Measurements from ENCODE around the gene FGGY.
"Not testable (repeated sequence)": the region's sequence is repeated elsewhere in the genome, so short reads cannot be mapped to it uniquely, and the experiment has no call there.

FGGY gene

GRCh38 chr1:59509341-59509875 lies 212.5 kb downstream of the FGGY start:
- no peak for DNase-seq

- no peak for DNase-seq
These were observed 213.4 kb downstream of the FGGY start for GRCh38 chr1:59510249-59510648.

GRCh38 chr1:59511476-59512465 lies 214.9 kb downstream of the FGGY start:
- DNase-seq = no peak

GRCh38 chr1:59512702-59513101 lies 215.8 kb downstream of the FGGY start:
- DNase-seq = no peak

DNA sequence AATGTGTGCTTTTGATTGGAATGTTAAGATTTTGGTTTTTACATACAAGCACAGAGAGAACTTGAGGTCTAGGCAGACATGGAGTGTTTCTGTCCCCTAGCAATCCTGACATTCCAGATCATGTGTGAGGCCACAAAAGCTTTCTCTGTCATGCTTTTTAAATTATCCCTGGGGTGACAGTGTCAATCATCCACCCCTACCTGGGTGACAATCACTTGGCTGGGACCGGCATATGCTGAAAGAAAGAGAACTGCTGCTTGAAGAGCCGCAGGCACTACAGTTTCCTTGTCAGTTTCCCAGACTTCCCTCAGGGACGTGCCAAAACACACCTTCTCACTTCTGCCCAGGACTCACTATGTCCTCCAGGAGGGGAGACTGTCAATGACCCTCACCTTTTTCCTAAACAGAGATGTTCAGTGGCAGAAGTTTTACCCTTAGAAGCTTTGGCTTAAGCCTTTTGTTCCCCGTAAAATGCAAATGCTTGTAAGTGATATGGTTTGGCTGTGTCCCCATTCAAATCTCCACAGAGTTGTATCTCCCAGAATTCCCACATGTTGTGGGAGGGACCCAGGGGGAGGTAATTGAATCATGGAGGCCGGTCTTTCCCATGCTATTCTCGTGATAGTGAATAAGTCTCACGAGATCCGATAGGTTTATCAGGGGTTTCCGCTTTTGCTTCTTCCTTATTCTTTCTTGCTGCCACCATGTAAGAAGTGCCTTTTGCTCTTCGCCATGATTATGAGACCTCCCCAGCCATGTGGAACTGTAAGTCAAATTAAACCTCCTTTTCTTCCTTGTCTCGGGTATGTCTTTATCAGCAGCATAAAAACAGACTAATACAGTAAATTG lies 217.4 kb downstream of the FGGY start:
- DNase-seq = no peak

GRCh38 chr1:59516881-59517280 lies 220.0 kb downstream of the FGGY start:
- DNase-seq = no peak

DNA sequence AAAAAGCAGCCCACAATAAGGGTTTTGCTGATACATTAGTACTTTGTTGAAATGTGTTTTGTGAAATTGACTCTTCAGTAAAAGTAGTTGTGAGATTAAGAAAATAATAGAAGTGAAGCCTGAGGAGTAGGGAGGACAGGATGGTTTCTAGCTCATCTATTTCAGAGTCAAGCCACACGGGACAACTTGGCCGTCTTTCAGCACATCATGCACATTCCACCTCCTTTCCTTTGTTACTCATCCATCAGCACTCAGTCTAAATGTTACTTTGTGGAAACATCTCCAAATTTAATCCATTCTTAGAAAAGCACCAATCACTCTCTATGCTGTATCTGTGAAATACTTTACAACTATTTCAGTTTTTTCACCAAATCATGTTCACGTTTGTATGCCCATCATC lies 223.3 kb downstream of the FGGY start:
- DNase-seq = no peak

GRCh38 chr1:59520827-59521418 lies 224.0 kb downstream of the FGGY start:
- peak in 2 of 56 donors; percentile 5 to 6 for DNase-seq

GRCh38 chr1:59521456-59521855 lies 224.6 kb downstream of the FGGY start:
- no peak for DNase-seq

- DNase-seq = no peak
These were observed 226.1 kb downstream of the FGGY start for GRCh38 chr1:59522925-59523505.

DNA sequence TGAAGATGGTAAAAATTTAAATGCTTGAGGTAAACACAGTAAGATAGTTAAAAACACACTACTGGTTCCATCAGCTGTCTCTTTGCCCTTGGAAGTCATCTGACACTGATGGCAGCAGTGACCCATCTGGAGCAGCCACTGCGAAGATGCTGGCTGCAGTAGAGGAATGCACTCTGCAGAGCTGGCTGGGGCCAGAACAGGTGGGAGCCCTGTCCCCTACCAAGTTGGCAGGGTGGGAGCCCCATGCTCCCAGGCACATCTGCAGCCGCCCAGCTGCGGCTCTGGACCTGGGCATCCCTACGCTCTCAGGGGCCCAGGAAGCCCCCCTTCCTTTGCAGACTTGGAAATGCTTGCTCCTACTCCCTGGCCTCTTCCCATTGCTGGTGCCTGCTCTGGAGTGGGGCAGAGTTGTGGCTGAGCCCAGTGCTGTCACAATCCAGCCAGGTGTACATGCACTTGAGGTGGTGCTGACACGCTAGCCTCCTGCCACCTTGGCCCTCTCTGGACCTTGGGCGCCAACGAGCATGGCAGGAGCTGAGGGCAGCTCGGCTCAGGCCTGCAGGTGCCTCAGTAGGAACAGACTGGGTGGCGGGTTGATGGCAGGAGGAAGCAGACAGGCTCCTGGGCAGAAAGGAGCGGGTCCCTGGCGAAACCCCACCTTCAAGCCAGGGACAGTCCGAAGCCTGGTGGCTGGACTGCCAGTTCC lies 227.0 kb downstream of the FGGY start:
- DNase-seq = no peak

GRCh38 chr1:59526240-59526639 lies 229.3 kb downstream of the FGGY start:
- no peak for DNase-seq

- DNase-seq = no peak
These were observed 231.6 kb downstream of the FGGY start for GRCh38 chr1:59528471-59528870.

GRCh38 chr1:59528900-59529299 lies 232.0 kb downstream of the FGGY start:
- DNase-seq = no peak

DNA sequence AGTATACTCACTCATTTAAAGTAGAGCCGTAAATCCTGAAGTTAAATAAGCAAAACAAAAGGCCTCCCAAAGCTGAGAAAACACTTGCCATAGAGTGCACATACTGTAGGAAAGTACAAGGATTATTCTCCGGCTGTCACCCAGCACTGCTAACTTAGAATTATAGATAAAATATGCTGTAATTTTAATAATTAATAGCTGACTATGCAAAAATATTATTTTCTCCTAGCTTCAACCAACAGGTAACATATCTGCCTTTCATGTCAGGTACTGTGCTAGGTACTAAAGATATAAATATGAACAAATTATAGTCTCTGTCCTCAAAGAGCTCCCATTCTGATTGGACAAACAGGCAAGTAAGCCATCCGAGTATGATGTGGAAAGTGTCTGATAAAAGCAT lies 233.2 kb downstream of the FGGY start:
- no peak for DNase-seq

- no peak for DNase-seq
These were observed 235.2 kb downstream of the FGGY start for GRCh38 chr1:59532102-59532501.

- not testable (repeated sequence) for DNase-seq
These were observed 241.6 kb downstream of the FGGY start for GRCh38 chr1:59538476-59538875.

GRCh38 chr1:59539961-59540681 lies 243.2 kb downstream of the FGGY start:
- no peak for DNase-seq

DNA sequence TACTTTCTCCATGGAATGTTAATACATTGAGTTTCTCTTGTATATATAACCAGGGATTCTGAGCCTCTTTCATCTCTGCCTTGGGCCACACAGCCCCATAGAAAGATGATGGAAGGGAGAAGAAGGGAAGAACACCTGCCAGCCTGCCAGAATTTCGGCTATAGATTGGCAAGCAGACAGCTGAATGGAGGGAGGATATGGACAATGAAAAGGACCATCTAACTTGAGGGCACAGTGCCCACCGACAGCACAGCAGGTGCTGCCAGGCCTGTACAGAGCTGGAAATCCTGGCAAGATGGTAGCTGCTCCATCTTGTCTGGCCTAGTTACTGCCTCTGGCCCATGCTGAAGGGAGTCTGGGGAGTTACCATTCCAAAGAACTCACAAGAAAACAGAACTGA lies 244.3 kb downstream of the FGGY start:
- DNase-seq = no peak

- no peak for DNase-seq
These were observed 245.0 kb downstream of the FGGY start for GRCh38 chr1:59541891-59542290.

Measured in amygdala (tissue), 56 donors.